Neural progenitor cell (in vitro differentiated cells): ENCODE results near the gene ZDHHC7.

Source experiments
- EZH2phosphoT487 ChIP-seq: fragments of 200-600 bp; sonication (generic); IDR thresholded peaks from 2 replicates; pipeline ENCODE4 v1.6.1; 2017; ENCODE audit warnings: antibody characterized with exemption
- TF ChIP-seq, protein P1 (sequence below): fragments of 200-600 bp; sonication (generic); IDR thresholded peaks from 2 replicates; pipeline ENCODE4 v1.5.1; 2017; ENCODE audit warnings: antibody characterized with exemption, mild to moderate bottlenecking

DNA sequence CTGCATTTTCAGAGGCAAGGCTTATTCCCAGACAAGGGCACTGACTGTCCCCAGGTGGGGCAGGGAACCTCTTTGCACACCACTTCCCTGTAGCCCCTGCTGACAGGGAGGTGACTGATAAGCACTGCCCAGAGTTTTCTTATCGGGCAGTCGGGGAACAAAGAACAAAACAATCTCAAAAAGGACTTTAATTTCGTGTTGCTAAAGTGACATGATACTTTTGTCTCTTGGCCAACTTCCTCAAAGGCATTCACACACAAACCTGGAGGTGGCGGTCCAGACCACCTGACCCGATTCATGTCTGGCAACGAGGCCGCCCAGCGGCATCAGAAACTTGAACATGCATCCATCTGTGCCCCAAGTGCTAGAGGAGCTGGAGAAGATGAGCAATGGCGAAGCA, 28.9 kb downstream of the ZDHHC7 start:
- TF ChIP-seq EZH2phosphoT487, result no peak
- TF ChIP-seq, protein P1, sequence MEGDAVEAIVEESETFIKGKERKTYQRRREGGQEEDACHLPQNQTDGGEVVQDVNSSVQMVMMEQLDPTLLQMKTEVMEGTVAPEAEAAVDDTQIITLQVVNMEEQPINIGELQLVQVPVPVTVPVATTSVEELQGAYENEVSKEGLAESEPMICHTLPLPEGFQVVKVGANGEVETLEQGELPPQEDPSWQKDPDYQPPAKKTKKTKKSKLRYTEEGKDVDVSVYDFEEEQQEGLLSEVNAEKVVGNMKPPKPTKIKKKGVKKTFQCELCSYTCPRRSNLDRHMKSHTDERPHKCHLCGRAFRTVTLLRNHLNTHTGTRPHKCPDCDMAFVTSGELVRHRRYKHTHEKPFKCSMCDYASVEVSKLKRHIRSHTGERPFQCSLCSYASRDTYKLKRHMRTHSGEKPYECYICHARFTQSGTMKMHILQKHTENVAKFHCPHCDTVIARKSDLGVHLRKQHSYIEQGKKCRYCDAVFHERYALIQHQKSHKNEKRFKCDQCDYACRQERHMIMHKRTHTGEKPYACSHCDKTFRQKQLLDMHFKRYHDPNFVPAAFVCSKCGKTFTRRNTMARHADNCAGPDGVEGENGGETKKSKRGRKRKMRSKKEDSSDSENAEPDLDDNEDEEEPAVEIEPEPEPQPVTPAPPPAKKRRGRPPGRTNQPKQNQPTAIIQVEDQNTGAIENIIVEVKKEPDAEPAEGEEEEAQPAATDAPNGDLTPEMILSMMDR, result no peak
